Measurements from ENCODE around the gene NUTM2B. TPM values are rescaled to one million over a fixed set of nuclear protein-coding genes. Genes with fewer than 3 reads are reported as not detected.
"Not testable (repeated sequence)": the region's sequence is repeated elsewhere in the genome, so short reads cannot be mapped to it uniquely, and the experiment has no call there.

Gene NUTM2B
- total RNA-seq, 1 donor from 2014 or later, result 0.51 TPM

DNA sequence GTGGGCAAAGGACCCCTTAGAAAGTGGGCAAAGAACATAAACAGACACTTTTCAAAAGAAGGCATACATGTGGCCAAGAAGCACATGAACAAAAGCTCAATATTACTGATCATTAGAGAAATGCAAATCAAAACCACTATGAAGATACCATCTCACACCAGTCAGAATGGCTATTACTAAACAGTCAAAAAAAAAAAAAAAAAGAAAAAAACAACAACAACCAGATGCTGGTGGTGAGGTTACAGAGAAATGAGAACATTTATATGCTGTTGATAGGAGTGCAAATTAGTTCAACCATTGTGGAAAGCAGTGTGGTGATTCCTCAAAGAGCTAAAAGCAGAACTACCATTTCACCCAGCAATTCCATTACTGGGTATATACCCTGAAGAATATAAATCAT is 50.6 kb downstream of the NUTM2B start:
- not testable (repeated sequence) for DNase-seq

DNA sequence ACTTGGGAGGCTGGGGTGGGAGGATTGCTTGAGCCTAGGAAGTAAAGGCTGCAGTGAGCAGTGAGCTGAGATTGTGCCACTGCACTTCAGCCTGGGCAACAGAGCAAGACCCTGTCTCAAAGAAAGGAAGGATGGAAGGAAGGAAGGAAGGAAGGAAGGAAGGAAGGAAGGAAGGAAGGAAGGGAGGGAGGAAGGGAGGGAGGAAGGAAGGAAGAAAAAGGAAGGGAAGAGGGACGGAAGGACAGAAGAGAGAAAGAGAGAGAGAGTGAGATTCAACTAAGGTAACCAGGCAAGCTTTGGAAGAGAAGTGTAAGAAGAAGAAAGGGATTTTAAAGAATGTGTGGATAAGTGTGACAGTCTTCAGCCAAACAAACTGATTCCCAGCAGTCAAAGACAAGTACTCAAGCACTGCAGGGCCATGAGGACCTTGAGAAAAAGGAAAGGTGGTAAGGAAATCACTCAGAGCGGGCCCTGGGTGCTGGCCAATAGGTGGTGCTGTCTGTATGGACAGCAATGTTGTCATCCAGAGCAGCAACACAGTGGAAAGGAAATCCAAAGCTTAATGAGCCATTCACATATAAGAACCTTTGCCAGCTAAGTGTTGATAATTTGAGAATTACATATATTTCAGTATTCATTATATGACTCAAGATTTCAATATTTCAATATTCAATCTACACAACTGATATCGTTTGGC is 55.4 kb downstream of the NUTM2B start:
- DNase-seq, result peak; percentile 42

Other genes starting within 250 kb of the NUTM2B start
- 0.51 TPM in 2 replicates for gene EIF5AL1, start 190.7 kb upstream of the NUTM2B start, total RNA-seq
- under 0.01 TPM in 1 of 2 replicates, not detected in the other for gene SFTPA2, start 142.8 kb upstream of the NUTM2B start, total RNA-seq
- not detected in 2 replicates for gene SFTPA1, start 92.3 kb upstream of the NUTM2B start, total RNA-seq
- gene NUTM2E, start 123.5 kb downstream of the NUTM2B start, total RNA-seq, result not detected in 2 replicates
- not detected in 2 replicates for gene SFTPD, start 245.9 kb downstream of the NUTM2B start, total RNA-seq

Measured in dermis blood vessel endothelial cell (primary cell).